ENCODE data around the gene ATG3. TPM values are rescaled to one million over a fixed set of nuclear protein-coding genes. Genes with fewer than 3 reads are reported as not detected.
A peak's percentile ranks its signal among the peaks of the same experiment; 100 is the strongest.

ATG3 gene
- total and polyA plus RNA-seq, 2 donors (not counting 3 experiments of a cell fraction or from before 2014, with no cell fraction given) = 36.0 to 62.4 TPM

GRCh38 chr3:112489674-112490479, 71.9 kb downstream of the ATG3 start:
- Histone ChIP-seq H3K79me2 (ENCODE audit: control insufficient read depth, insufficient read depth, low read length) (no peaks in the 10 kb centered on the region), H3K9me3 (replicated peaks; ENCODE audit: control insufficient read depth, insufficient read depth, low read length) (no peaks in the 10 kb centered on the region), H2AFZ (ENCODE audit: low read depth, low read length) (no peak overlapping the region), H3K4me2 (ENCODE audit: insufficient read depth, low read length) (no peak overlapping the region), H3K9me1 (replicated peaks; ENCODE audit: control insufficient read depth, extremely low read depth, insufficient read depth, low read length) (no peaks in the 10 kb centered on the region), H3K9ac (replicated peaks; ENCODE audit: extremely low read depth, insufficient read depth, low read length) (no peak overlapping the region), H3K36me3 (ENCODE audit: control insufficient read depth in 2 of 2, extremely low read depth in 1 of 2, insufficient read depth in 2 of 2, low read length in 2 of 2) (no peaks in the 10 kb centered on the region), H3K27me3 (ENCODE audit: control insufficient read depth in 2 of 2, insufficient read depth in 2 of 2, low read length in 2 of 2) (no peaks in the 10 kb centered on the region), H3K4me1 (ENCODE audit: control insufficient read depth, extremely low read depth, insufficient read depth, low read length) (no peaks in the 10 kb centered on the region), H3K4me3 (replicated peaks in 1 of 3; ENCODE audit: insufficient read depth in 1 of 3, low read depth in 1 of 3, low read length in 3 of 3) (no peak overlapping the region), H4K20me1 (replicated peaks; ENCODE audit: control insufficient read depth, extremely low read depth, insufficient read depth, low read length) (no peaks in the 10 kb centered on the region), H3K27ac (ENCODE audit: insufficient read depth, low read depth, low read length) (no peak overlapping the region)
- BruUV-seq (replicated peaks) = no TSS peak
- dilution Hi-C loops (cut with MboI; ENCODE audit: extremely low pct_ligation_motif_present, low sequenced_read_pairs) (no loop called here), intact Hi-C loops (cut with micrococcal nuclease) (no loop called here)
- CTCF ChIA-PET = interaction anchor here (1.0 to 1.5 kb wide), 3 partner anchors 12 to 53 kb away, joined by 3 to 4 read pairs (median 3); no protein-coding TSS in a partner anchor
- FAIRE-seq = no peak
- POLR2A ChIA-PET = no interaction called here
- TF ChIP-seq CTCF (IDR thresholded peaks at IDR 0.05; ENCODE audit: extremely low read depth in 1 of 2, insufficient read depth in 1 of 2, low read depth in 1 of 2, low read length in 2 of 2) (no peak), JUN (IDR thresholded peaks at IDR 0.05; ENCODE audit: borderline replicate concordance, insufficient read depth, insufficient read length, low read depth) (no peak), MYC (IDR thresholded peaks at IDR 0.05; ENCODE audit: low read depth, low read length) (no peak), EZH2 (IDR thresholded peaks at IDR 0.05; ENCODE audit: borderline replicate concordance, low read depth, low read length, severe bottlenecking) (no peak), POLR2A (IDR thresholded peaks at IDR 0.05; ENCODE audit: low read depth, low read length) (no peak), POLR2AphosphoS5 (IDR thresholded peaks at IDR 0.05; ENCODE audit: insufficient read depth, low read depth, low read length) (no peak), FOS (IDR thresholded peaks at IDR 0.05; ENCODE audit: borderline replicate concordance, insufficient read depth, low read length) (no peak), GATA2 (IDR thresholded peaks at IDR 0.05; ENCODE audit: insufficient read depth, insufficient read length, low read depth, low read length) (no peak)
- TF ChIP-seq, protein P1, sequence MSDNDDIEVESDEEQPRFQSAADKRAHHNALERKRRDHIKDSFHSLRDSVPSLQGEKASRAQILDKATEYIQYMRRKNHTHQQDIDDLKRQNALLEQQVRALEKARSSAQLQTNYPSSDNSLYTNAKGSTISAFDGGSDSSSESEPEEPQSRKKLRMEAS (IDR thresholded peaks at IDR 0.05; ENCODE audit: insufficient read depth, insufficient read length) = no peak
- peak; percentile 33 for DNase-seq (ENCODE audit: low read depth, low spot score)

Data from endothelial cell of umbilical vein (primary cell).